ENCODE data around the gene TGM4.

DNA sequence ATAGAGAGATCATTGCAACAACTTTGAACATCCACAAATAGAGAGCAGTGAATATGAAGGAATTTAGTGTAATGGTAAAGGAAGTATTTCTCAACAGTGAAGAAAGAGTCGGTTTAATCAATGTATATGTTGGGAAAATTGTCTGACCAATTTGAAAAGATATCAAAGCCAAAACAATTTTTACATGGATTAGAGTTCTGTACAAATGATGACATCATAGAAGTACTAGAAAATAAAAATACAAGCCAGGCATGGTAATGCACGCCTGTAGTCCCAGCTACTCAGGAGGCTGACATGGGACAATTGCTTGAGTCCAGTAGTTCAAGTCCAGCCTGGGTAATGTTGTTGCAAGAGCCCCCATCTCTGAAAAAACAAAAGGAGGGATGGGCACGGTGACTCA is 38.7 kb upstream of the TGM4 start:
- TF ChIP-seq, protein P1, sequence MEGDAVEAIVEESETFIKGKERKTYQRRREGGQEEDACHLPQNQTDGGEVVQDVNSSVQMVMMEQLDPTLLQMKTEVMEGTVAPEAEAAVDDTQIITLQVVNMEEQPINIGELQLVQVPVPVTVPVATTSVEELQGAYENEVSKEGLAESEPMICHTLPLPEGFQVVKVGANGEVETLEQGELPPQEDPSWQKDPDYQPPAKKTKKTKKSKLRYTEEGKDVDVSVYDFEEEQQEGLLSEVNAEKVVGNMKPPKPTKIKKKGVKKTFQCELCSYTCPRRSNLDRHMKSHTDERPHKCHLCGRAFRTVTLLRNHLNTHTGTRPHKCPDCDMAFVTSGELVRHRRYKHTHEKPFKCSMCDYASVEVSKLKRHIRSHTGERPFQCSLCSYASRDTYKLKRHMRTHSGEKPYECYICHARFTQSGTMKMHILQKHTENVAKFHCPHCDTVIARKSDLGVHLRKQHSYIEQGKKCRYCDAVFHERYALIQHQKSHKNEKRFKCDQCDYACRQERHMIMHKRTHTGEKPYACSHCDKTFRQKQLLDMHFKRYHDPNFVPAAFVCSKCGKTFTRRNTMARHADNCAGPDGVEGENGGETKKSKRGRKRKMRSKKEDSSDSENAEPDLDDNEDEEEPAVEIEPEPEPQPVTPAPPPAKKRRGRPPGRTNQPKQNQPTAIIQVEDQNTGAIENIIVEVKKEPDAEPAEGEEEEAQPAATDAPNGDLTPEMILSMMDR (IDR thresholded peaks at IDR 0.05; ENCODE audit: insufficient read depth, low read depth, low read length), result no peak
- no peak for TF ChIP-seq EZH2 (IDR thresholded peaks at IDR 0.05; ENCODE audit: insufficient read depth, low read length)

Measured in astrocyte (in vitro differentiated cells and primary cell).